Measurements from ENCODE around the gene GRN. TPM values are rescaled to one million over a fixed set of nuclear protein-coding genes. Genes with fewer than 3 reads are reported as not detected.

Gene GRN
- total RNA-seq: 142 and 154 TPM in 2 replicates

GRCh38 chr17:44344939-44345453, at the start of gene GRN:
TSS of gene GRN (plus strand) at chr17:44345302. CDS start at chr17:44349165, 3,863 bp downstream.

DNA sequence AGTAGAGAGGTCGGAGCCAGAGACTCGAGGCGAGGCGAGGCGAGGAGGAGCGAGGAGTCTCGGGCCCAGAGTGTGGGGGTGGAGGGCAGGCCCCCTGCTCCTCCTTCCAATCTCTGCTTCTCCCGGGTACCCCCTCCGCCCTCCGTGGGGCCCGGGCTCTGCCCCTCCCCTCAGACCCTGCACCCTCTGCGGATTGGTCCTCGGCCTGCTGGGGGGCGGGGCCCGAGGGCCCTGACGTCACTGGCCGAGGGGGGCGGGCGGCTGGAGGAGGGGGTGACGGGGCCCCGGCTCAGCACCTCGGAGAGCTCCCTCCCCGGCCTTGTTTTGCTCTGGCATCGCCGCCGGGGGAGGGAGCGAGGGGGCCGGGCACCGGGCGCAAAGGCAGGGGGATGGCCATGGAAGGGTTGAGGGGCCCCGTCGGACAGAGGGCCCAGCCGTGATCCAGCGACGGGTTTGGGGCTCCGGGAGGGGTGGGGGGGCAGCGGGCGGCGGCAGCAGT, 36.7 kb upstream of the GRN start, which contains the start of gene RUNDC3A:
Gene RUNDC3A, plus strand, starts transcription at position 282 of the 499 bp plus-strand sequence. CDS start 232 bp downstream, outside the sequence.

GRCh38 chr17:44324571-44325275, 20.4 kb upstream of the GRN start, which contains the start of gene SLC25A39:
TSS of gene SLC25A39 (minus strand) at chr17:44324823. CDS start at chr17:44323562, 1,261 bp downstream.

GRCh38 chr17:44363613-44364159, 18.6 kb downstream of the GRN start, which contains the start of gene FAM171A2:
TSS of gene FAM171A2 (minus strand) at chr17:44363853. CDS start at chr17:44363714, 139 bp downstream.

GRCh38 chr17:44389281-44389680, 44.2 kb downstream of the GRN start, which contains the start of gene ITGA2B:
TSS of gene ITGA2B (minus strand) at chr17:44389649. CDS start at chr17:44389473, 176 bp downstream.

Other genes with a start within 250 kb of the GRN start
- gene HDAC5, start 221.7 kb upstream of the GRN start, total RNA-seq: 40.1 and 50.8 TPM in 2 replicates
- 8.3 and 8.4 TPM in 2 replicates for gene HROB, start 203.4 kb upstream of the GRN start, total RNA-seq
- under 0.01 TPM in 1 of 2 replicates, not detected in the other for gene ASB16, start 174.6 kb upstream of the GRN start, total RNA-seq
- gene TMUB2, start 158.3 kb upstream of the GRN start, total RNA-seq: 24.0 and 27.5 TPM in 2 replicates
- gene ATXN7L3, start 145.4 kb upstream of the GRN start, total RNA-seq: 41.5 and 44.9 TPM in 2 replicates
- 34.6 and 38.8 TPM in 2 replicates for gene UBTF, start 125.6 kb upstream of the GRN start, total RNA-seq
- not detected in 2 replicates for gene SLC4A1, start 77.2 kb upstream of the GRN start, total RNA-seq
- not detected in 2 replicates for gene RUNDC3A, start 36.7 kb upstream of the GRN start, total RNA-seq
- 101 and 108 TPM in 2 replicates for gene SLC25A39, start 20.5 kb upstream of the GRN start, total RNA-seq
- gene FAM171A2, start 18.6 kb downstream of the GRN start, total RNA-seq: 6.2 and 7.4 TPM in 2 replicates
- gene ITGA2B, start 44.3 kb downstream of the GRN start, total RNA-seq: 0.15 and 0.17 TPM in 2 replicates
- gene GPATCH8, start 158.1 kb downstream of the GRN start, total RNA-seq: 10.0 and 12.1 TPM in 2 replicates
- 44.7 and 44.9 TPM in 2 replicates for gene FZD2, start 212.2 kb downstream of the GRN start, total RNA-seq

Measured in bronchus fibroblast of lung (primary cell).